ENCODE results near the gene FOXJ1.

- TF ChIP-seq CTBP1 (IDR thresholded peaks at IDR 0.05; ENCODE audit: borderline replicate concordance) (no peak), ELF4 (IDR thresholded peaks at IDR 0.05) (no peak), FOXM1 (IDR thresholded peaks at IDR 0.05; ENCODE audit: borderline replicate concordance) (no peak), ZNF384 (IDR thresholded peaks at IDR 0.05) (no peak), BHLHE40 (IDR thresholded peaks at IDR 0.05; ENCODE audit: borderline replicate concordance) (no peak), FOXA1 (IDR thresholded peaks at IDR 0.05) (no peak), FOXK2 (IDR thresholded peaks at IDR 0.05) (no peak), ARNT (IDR thresholded peaks at IDR 0.05) (no peak), SUZ12 (IDR thresholded peaks at IDR 0.05) (no peak), L3MBTL2 (conservative IDR thresholded peaks at IDR 0.05) (no peak)
- TF ChIP-seq, protein P1, sequence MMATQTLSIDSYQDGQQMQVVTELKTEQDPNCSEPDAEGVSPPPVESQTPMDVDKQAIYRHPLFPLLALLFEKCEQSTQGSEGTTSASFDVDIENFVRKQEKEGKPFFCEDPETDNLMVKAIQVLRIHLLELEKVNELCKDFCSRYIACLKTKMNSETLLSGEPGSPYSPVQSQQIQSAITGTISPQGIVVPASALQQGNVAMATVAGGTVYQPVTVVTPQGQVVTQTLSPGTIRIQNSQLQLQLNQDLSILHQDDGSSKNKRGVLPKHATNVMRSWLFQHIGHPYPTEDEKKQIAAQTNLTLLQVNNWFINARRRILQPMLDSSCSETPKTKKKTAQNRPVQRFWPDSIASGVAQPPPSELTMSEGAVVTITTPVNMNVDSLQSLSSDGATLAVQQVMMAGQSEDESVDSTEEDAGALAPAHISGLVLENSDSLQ (IDR thresholded peaks at IDR 0.05) = no peak
Observed at GRCh38 chr17:76146053-76146851, 5.2 kb upstream of the FOXJ1 start.

Measured in HEK293T (cell line).